ENCODE data around the gene PLEKHA4.
A peak's percentile ranks its signal among the peaks of the same experiment; 100 is the strongest.

DNA sequence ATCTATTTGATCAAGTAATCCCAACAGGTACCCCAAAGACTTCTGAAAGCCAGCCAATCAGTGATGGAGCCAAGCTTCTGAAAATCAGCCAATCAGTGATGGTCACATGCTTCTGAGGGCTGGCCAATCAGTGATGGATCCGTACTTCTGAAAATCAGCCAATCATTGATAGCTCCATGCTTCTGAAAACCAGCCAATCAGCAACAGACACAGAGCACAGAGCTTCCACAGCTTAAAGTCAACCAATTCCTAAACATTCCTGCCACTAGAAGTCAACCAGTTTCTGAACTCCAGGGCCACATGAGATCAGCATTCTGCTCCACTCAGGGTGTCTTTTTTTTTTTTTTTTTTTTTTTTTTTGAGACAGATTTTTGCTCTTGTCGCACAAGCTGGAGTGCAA, 23.9 kb downstream of the PLEKHA4 start:
- TF ChIP-seq, protein P1, sequence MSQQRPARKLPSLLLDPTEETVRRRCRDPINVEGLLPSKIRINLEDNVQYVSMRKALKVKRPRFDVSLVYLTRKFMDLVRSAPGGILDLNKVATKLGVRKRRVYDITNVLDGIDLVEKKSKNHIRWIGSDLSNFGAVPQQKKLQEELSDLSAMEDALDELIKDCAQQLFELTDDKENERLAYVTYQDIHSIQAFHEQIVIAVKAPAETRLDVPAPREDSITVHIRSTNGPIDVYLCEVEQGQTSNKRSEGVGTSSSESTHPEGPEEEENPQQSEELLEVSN (IDR thresholded peaks at IDR 0.05; ENCODE audit: borderline replicate concordance in 1 of 2, extremely low read depth in 1 of 2, insufficient read depth in 1 of 2, insufficient read length in 1 of 2, low read depth in 1 of 2, low read length in 1 of 2, poor library complexity in 1 of 2, severe bottlenecking in 1 of 2) = no peak
- TF ChIP-seq, protein P2, sequence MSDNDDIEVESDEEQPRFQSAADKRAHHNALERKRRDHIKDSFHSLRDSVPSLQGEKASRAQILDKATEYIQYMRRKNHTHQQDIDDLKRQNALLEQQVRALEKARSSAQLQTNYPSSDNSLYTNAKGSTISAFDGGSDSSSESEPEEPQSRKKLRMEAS (CRISPR knock-in tag; IDR thresholded peaks at IDR 0.05) = no peak
- TF ChIP-seq, protein P3, sequence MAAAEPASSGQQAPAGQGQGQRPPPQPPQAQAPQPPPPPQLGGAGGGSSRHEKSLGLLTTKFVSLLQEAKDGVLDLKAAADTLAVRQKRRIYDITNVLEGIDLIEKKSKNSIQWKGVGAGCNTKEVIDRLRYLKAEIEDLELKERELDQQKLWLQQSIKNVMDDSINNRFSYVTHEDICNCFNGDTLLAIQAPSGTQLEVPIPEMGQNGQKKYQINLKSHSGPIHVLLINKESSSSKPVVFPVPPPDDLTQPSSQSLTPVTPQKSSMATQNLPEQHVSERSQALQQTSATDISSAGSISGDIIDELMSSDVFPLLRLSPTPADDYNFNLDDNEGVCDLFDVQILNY (CRISPR knock-in tag; IDR thresholded peaks at IDR 0.05) = no peak
- no peak for TF ChIP-seq CEBPB (tag; IDR thresholded peaks at IDR 0.05)
- TF ChIP-seq MXI1 (IDR thresholded peaks at IDR 0.05; ENCODE audit: low read depth, low read length) = no peak
- TF ChIP-seq, protein P4, sequence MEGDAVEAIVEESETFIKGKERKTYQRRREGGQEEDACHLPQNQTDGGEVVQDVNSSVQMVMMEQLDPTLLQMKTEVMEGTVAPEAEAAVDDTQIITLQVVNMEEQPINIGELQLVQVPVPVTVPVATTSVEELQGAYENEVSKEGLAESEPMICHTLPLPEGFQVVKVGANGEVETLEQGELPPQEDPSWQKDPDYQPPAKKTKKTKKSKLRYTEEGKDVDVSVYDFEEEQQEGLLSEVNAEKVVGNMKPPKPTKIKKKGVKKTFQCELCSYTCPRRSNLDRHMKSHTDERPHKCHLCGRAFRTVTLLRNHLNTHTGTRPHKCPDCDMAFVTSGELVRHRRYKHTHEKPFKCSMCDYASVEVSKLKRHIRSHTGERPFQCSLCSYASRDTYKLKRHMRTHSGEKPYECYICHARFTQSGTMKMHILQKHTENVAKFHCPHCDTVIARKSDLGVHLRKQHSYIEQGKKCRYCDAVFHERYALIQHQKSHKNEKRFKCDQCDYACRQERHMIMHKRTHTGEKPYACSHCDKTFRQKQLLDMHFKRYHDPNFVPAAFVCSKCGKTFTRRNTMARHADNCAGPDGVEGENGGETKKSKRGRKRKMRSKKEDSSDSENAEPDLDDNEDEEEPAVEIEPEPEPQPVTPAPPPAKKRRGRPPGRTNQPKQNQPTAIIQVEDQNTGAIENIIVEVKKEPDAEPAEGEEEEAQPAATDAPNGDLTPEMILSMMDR (IDR thresholded peaks at IDR 0.05 in 2 of 3, conservative IDR thresholded peaks at IDR 0.05 in 1 of 3; ENCODE audit: insufficient read depth in 2 of 3, low read depth in 1 of 3, low read length in 3 of 3) = no peak
- TF ChIP-seq NR1H2 (CRISPR knock-in tag; IDR thresholded peaks at IDR 0.05) = no peak
- no peak for TF ChIP-seq ZEB2 (IDR thresholded peaks at IDR 0.05)
- TF ChIP-seq RAD21 (CRISPR knock-in tag; conservative IDR thresholded peaks at IDR 0.05 in 1 of 2, IDR thresholded peaks at IDR 0.05 in 1 of 2) = no peak
- TF ChIP-seq, protein P5, sequence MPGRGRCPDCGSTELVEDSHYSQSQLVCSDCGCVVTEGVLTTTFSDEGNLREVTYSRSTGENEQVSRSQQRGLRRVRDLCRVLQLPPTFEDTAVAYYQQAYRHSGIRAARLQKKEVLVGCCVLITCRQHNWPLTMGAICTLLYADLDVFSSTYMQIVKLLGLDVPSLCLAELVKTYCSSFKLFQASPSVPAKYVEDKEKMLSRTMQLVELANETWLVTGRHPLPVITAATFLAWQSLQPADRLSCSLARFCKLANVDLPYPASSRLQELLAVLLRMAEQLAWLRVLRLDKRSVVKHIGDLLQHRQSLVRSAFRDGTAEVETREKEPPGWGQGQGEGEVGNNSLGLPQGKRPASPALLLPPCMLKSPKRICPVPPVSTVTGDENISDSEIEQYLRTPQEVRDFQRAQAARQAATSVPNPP (IDR thresholded peaks at IDR 0.05; ENCODE audit: borderline replicate concordance, insufficient read depth, insufficient read length) = no peak
- TF ChIP-seq, protein P6, sequence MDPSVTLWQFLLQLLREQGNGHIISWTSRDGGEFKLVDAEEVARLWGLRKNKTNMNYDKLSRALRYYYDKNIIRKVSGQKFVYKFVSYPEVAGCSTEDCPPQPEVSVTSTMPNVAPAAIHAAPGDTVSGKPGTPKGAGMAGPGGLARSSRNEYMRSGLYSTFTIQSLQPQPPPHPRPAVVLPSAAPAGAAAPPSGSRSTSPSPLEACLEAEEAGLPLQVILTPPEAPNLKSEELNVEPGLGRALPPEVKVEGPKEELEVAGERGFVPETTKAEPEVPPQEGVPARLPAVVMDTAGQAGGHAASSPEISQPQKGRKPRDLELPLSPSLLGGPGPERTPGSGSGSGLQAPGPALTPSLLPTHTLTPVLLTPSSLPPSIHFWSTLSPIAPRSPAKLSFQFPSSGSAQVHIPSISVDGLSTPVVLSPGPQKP (CRISPR knock-in tag; IDR thresholded peaks at IDR 0.05) = no peak
- TF ChIP-seq NFYB (IDR thresholded peaks at IDR 0.05; ENCODE audit: extremely low read depth, insufficient read length) = peak; percentile 63
